A172 (cell line): ENCODE results near the gene CACNA1G. TPM values are rescaled to one million over a fixed set of nuclear protein-coding genes. Genes with fewer than 3 reads are reported as not detected.

Experiments
- DNase-seq: peaks from one replicate; pipeline ENCODE4 v3.0.0-alpha.2; 2015; ENCODE audit warnings: low spot score
- total RNA-seq: library from RNA; depleted of rRNA; stranded (reverse); fragments of >200 nt; shearing (Covaris generic); gene quantifications from 2 replicates; pipeline ENCODE4 v1.2.3, GENCODE V29; 2014

CACNA1G gene
- total RNA-seq, 1 experiment from 2014 or later: 0.81 TPM

- DNase-seq: no peak
These were observed 28.0 kb downstream of the CACNA1G start for GRCh38 chr17:50588391-50589049.

GRCh38 chr17:50589095-50589705 is 28.7 kb downstream of the CACNA1G start:
- no peak for DNase-seq

DNA sequence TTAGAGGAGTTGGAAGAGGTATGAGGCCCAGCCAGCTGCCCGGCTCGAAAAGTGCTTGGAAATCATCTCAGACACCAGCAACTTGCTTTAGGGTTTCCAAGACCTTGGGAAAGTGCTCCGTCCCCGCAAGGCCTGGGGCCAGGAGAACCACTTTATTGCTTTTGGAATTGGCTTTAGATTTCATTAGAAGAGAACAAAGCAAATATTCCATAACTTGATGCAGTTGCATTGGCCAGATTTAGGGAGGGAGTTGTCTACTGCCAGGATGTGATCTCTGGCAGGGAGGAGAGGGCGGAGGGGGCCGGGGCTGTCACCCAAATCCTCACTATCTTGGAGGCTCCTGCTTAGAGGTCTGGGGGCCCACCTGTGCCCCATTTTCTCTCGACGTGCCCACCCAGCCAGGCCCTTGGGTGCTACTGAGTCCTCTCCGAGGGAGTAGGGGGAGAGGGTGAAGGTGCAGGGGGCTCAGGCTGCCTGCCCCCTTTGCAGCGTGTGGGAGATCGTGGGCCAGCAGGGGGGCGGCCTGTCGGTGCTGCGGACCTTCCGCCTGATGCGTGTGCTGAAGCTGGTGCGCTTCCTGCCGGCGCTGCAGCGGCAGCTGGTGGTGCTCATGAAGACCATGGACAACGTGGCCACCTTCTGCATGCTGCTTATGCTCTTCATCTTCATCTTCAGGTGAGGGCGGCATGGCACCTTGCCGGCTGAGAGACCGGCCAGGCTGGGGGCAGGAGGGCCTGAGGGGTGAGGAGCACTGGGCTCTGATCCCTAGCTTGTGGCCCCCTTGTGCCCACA is 30.6 kb downstream of the CACNA1G start:
- no peak for DNase-seq

DNA sequence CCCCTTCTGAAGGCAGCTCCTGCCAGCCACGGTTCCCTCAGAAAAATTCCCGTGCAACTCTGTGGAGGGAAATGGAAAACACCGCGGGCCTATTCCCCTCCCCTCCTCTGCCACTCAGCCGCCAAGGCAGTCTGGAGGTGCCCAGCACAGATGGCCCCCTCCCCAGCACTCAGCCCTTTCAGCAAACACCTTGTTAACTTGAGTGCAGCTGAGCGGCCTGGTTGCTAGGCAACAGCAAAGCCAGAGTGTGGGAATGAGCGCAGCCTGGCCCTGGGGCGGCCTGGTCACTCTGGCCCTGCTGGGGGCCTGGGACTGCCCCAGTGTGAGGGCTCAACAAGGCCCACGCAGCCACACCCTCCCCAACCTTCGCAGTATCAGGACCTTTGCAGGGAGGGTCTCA is 32.8 kb downstream of the CACNA1G start:
- no peak for DNase-seq

DNA sequence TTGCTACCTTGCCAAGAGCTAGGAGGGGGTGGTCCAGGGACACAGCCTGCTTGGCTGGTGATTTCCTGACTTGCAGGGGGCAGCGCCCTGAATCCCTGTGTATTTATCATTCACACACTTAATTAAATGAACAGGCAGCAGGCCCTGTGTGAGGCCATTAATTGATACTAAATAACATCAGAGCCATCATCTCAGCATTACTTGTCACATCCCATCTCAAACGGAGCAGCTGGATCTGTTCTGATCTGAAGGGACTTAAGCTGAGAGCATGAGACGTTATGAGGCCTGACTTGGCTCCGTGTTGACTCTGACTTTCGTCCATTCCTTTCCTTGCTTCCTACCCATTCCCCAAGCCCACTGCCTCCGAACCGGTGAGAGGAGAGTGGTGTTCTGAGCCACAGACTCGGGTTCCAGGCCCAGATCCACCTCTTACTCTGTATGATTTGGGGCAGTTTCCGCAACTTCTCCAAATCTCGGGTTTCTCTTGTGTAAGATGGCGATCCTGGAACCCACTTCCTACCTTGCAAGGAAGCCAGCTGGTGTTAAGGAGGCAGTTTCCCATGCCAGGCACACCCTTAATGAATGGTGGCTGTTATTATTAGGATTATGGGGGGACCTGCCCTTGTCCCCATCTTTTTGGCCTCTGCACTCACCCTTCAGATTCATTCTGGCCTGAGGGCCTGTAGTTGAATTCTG is 33.8 kb downstream of the CACNA1G start:
- DNase-seq: no peak

- DNase-seq: no peak
These were observed 34.4 kb downstream of the CACNA1G start for GRCh38 chr17:50594892-50595291.

DNA sequence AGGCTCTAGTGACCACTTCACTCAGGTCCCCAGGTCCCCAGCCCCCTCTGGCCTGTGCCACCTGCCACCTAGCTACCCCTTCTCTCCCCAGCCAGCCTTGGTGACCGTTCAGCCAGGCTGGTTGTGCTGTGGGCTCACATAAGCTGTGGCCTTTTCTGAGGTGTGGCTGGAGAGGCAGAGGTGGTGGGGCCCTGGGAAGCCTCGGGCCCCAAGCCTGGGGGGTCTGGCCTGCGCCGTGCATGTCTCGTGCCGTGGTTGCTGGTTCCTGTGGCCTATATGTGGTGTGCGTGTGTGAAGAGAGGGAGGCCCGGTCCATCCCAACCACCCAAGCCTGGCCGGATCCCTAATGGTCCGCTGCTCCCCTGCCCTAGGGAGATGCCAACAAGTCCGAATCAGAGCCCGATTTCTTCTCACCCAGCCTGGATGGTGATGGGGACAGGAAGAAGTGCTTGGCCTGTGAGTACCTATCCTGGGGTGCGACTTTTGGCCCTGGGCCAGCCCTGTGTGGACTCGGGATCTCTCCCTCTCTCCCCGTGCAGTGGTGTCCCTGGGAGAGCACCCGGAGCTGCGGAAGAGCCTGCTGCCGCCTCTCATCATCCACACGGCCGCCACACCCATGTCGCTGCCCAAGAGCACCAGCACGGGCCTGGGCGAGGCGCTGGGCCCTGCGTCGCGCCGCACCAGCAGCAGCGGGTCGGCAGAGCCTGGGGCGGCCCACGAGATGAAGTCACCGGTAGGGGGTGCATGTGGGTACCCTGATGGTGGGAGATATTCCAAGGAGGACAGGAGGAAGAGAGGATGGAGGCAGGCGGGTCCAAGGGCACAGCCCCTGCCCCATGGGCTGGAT is 35.9 kb downstream of the CACNA1G start:
- no peak for DNase-seq

DNA sequence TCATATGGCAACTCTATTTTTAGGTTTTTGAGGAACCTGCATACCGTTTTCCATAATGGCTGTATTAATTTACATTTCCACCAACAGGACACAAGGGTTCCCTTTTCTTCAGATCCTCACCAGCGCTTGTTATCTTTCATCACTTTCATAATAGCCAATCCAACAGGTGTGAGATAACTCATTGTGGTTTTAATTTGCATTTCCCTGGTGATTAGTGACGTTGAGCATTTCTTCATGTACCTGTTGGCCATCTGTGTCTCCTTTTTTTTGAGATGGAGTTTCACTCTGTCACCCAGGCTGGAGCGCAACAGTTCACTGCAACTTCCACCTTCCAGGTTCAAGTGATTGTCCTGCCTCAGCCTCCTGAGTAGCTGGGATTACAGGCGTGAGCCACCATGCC is 38.0 kb downstream of the CACNA1G start:
- DNase-seq: no peak

DNA sequence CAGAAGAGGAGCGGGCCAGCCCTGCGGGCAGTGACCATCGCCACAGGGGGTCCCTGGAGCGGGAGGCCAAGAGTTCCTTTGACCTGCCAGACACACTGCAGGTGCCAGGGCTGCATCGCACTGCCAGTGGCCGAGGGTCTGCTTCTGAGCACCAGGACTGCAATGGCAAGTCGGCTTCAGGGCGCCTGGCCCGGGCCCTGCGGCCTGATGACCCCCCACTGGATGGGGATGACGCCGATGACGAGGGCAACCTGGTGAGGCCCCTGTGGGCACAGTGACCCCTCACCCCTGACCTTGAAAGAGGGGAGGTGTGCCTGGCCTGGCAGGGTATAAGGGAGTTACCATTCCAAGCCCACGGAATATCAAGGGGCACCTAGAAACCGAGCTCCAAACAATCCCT is 39.1 kb downstream of the CACNA1G start:
- DNase-seq: no peak

DNA sequence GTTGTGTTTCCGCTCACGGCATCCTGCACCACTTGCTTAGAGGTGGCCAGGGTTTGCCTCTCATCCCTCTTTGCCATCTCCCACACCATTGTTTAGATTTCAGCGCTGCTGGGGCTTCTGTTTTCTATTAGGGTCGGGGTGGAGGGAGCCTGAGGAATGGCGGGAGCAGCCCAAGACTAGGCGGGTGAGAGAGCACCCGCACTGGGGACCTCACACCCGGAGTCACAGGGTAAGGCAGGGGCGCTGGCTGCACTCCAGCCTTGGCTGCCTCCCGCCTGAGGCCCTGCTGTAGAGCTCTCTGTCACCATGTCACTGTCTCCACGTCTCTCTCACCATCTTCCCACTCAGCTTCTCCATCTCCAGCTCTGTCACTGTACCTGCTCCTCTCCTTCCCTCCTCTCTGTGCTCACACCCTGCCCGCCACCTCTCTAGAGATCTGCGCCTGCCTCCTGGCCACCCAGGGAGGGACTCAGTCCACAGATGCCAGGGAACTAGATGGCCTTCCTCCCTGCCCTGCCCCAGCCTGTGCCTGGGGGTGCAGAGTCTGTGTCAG is 41.4 kb downstream of the CACNA1G start:
- DNase-seq: no peak

GRCh38 chr17:50602836-50603235 is 42.3 kb downstream of the CACNA1G start:
- DNase-seq: no peak

GRCh38 chr17:50603340-50603739 is 42.8 kb downstream of the CACNA1G start:
- DNase-seq: no peak

DNA sequence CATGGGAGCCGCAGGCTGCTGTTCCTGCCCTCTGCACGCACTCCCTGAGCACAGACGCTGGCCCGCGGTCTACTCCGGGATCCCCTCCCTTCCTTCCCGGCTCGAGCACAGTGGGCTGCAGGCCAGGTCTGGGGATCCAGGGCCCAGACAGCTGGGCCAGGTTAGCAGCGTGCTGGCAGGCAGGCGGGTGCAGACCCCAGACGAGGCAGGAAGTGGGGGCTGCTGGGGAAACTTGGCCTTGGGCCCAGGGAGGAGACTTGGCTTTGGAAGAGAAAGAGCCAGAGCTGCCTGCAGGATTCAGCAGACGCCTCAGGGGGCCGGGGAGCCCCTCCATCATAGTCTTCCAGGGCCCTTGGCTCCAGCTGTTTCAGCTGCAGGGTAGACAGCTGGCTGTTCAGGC is 44.0 kb downstream of the CACNA1G start:
- DNase-seq: no peak

DNA sequence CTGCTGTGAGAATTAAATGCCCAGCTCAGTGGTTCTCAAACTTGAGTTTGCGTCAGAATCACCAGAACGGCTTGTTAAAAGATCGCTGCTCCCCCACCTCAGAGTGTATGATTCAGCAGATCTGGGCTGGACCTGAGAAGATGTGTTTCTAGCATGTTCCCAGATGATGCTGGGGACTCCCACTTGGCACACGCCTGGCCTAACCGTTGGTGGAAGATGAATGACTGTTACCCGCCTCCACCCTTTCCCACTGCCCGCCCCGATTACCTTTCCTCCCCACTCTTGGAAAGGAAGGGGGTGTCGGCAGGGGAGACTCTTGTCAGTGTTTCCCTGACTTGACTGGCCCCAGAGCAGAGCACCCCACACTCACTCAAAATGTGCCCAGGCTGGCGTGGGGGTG is 44.9 kb downstream of the CACNA1G start:
- no peak for DNase-seq

- DNase-seq: no peak
These were observed 47.1 kb downstream of the CACNA1G start for GRCh38 chr17:50607522-50608175.

GRCh38 chr17:50608700-50609379 is 48.3 kb downstream of the CACNA1G start:
- DNase-seq: no peak

- no peak for DNase-seq
These were observed 49.0 kb downstream of the CACNA1G start for GRCh38 chr17:50609380-50610074.

- no peak for DNase-seq
These were observed 51.1 kb downstream of the CACNA1G start for GRCh38 chr17:50611634-50612033.

DNA sequence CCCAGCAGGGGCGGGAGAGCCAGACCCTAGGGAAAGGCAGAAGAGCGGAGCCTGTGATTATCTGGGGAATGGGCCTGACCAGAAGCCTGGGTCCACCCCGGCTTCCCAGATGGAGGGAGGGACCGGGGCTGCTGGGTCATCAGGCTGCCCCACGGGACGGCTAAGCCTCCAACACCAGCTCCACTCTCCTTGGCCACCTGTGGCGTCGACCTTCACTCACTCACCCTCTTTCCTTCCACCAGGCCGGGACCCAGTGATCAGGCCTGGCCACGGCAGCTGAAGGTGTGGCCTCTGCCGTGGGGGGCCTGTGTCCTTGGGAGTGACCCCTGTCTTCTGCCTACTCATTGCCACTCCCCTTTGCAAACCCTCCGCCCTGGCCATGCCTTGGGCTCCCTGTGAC is 51.8 kb downstream of the CACNA1G start:
- no peak for DNase-seq
